ENCODE data around the gene OR4Q2.
"Not testable (repeated sequence)": the region's sequence is repeated elsewhere in the genome, so short reads cannot be mapped to it uniquely, and the experiment has no call there.

The OR4Q2 gene

DNA sequence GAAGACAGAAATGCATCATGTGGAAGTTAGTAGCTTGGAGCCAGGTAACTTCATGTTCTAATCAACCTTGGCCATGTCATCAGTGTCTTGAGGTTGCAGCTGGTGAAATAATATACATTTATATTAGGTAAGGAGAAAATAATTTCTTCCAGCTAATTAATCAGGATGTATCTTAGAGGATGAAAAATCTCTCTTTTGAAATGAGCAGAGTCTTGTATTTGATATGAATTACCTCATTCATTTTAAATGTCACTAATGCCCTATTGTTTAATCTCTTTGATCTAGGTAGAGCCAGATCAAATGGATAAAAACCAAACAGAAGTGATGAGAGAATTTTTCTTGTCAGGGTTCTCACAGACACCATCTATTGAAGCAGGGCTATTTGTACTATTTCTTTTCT, at the start of gene OR4Q2:
OR4Q2 (plus strand) TSS at position 301 of the 400 bp plus-strand sequence.
- H3K4me3 ChIP-seq (ENCODE audit: control insufficient read depth, low read depth, low read length), result no peak within 1 kb of the TSS
- DNase-seq (ENCODE audit: low read depth), result no peak
- no peak for TF ChIP-seq CTCF (IDR thresholded peaks at IDR 0.05; ENCODE audit: control insufficient read depth, insufficient read depth, low read depth, low read length, missing control alignments)

GRCh38 chr14:19969735-19970134, 32.2 kb upstream of the OR4Q2 start:
- not testable (repeated sequence) for DNase-seq (ENCODE audit: low read depth); H3K4me3 ChIP-seq (ENCODE audit: control insufficient read depth, low read depth, low read length)

- no peak for TF ChIP-seq CTCF (IDR thresholded peaks at IDR 0.05; ENCODE audit: control insufficient read depth, insufficient read depth, low read depth, low read length, missing control alignments)
- DNase-seq (ENCODE audit: low read depth), result no peak
- no peak overlapping the region for H3K4me3 ChIP-seq (ENCODE audit: control insufficient read depth, low read depth, low read length)
These were observed 27.1 kb upstream of the OR4Q2 start for GRCh38 chr14:19974844-19975243.

DNA sequence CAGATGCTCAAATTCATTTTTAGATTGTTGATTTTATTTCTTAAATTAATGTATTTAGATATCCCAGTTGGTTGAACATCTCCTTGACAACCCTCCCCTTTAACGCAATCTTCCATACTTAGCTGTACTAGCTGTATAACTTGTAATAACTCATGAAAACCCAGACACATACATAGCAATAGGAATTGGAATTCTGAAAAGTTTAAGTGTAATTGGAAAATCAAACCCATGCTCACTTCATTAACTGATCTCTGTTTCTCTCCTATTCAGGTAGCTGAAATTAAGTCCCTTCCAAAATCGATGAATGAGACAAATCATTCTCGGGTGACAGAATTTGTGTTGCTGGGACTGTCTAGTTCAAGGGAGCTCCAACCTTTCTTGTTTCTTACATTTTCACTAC, 26.7 kb upstream of the OR4Q2 start, which contains the start of gene OR4K15:
OR4K15 (plus strand) TSS at position 301 of the 400 bp plus-strand sequence; CDS start at position 301, 0 bp downstream.
- TF ChIP-seq CTCF (IDR thresholded peaks at IDR 0.05; ENCODE audit: control insufficient read depth, insufficient read depth, low read depth, low read length, missing control alignments), result no peak

DNA sequence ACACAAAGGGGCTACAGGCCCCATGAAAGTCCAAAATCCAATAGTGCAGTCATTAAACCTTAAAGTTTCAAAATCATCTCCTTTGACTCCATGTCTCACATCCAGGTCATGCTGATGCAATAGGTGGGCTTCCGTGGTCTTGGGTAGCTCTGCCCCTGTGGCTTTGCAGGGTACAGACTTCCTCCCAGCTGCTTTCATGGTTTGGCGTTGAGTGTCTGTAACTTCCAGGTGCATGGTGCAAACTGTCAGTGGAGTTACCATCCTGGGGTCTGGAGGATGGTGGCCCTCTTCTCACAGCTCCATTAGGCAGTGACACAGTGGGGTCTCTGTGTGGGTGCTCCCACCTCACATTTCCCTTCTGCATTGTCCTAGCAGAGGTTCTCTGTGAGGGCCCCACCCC, 8.5 kb upstream of the OR4Q2 start:
- H3K4me3 ChIP-seq (ENCODE audit: control insufficient read depth, low read depth, low read length), result no peak overlapping the region
- TF ChIP-seq CTCF (IDR thresholded peaks at IDR 0.05; ENCODE audit: control insufficient read depth, insufficient read depth, low read depth, low read length, missing control alignments), result no peak
- no peak for DNase-seq (ENCODE audit: low read depth)

More for the DNA sequence above, 26.7 kb upstream of the OR4Q2 start, which contains the start of gene OR4K15:
- H3K4me3 ChIP-seq (ENCODE audit: control insufficient read depth, low read depth, low read length), result no peak within 1 kb of the TSS
- DNase-seq (ENCODE audit: low read depth), result no peak

DNA sequence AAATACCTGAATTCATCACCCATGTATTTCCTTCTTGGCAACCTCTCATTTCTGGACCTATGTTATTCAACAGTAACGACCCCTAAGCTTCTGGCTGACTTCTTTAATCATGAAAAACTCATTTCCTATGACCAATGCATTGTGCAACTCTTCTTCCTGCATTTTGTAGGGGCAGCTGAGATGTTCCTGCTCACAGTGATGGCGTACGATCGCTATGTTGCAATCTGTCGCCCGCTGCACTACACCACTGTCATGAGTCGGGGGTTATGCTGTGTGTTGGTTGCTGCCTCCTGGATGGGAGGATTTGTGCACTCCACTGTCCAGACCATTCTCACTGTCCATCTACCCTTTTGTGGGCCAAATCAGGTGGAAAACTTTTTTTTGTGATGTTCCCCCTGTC, 356 bp downstream of the OR4Q2 start:
- DNase-seq (ENCODE audit: low read depth), result no peak

DNA sequence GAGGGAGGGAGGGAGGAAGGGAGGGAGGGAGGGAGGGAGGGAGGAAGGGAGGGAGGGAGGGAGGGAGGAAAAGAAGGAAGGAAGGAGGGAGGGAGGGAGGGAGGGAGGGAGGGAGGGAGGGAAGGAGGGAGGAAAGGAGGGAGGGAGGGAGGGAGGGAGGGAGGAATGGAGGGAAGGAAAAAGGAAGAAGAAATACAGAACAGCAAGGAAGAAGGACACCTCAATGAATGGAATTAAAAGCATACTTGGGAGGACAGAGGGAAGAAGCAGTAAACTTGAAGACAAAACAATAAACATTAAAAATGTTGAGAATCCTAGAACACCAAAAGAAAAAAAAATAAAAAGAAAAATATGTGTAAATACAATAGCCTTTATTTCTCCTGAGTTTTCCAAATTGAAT, 6.2 kb downstream of the OR4Q2 start:
- no peak overlapping the region for H3K4me3 ChIP-seq (ENCODE audit: control insufficient read depth, low read depth, low read length)
- DNase-seq (ENCODE audit: low read depth), result no peak
- TF ChIP-seq CTCF (IDR thresholded peaks at IDR 0.05; ENCODE audit: control insufficient read depth, insufficient read depth, low read depth, low read length, missing control alignments), result no peak

More for the DNA sequence above, 356 bp downstream of the OR4Q2 start:
- no peak for TF ChIP-seq CTCF (IDR thresholded peaks at IDR 0.05; ENCODE audit: control insufficient read depth, insufficient read depth, low read depth, low read length, missing control alignments)
- H3K4me3 ChIP-seq (ENCODE audit: control insufficient read depth, low read depth, low read length), result no peak overlapping the region

Data from AG09309 (cell line).